Measurements from ENCODE around the gene PRSS1.

Gene PRSS1

DNA sequence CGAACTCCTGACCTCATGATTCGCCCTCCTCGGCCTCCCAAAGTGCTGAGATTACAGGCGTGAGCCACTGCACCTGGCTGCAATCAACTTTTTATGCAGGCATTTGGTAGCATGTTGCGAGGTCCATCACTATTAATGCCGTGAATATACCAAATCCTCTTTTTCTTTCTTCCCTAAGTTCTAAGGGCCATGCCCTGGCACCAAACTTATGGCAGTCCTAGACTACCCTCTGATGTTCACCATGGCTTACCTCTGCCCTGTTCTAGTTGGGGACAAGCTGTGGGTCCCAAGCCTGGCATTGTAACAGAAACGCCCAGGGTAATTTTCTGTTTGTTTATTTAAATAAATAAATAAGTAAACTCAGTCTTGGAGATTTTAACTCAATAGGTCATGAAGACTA, 34.8 kb downstream of the PRSS1 start:
- Histone ChIP-seq H3K4me2 (ENCODE audit: low read length) (no peak overlapping the region), H3K79me2 (ENCODE audit: control insufficient read depth, low read length) (no peaks in the 10 kb centered on the region), H3F3A (ENCODE audit: control insufficient read depth, insufficient read depth) (no peaks in the 10 kb centered on the region), H3K4me1 (ENCODE audit: control insufficient read depth, low read length) (peaks cover 61% of the 10 kb centered on the region), H4K20me1 (ENCODE audit: control insufficient read depth, insufficient read depth, low read depth, low read length) (no peaks in the 10 kb centered on the region), H3K9me2 (replicated peaks; ENCODE audit: control insufficient read depth, low read length) (no peaks in the 10 kb centered on the region), H3K36me3 (ENCODE audit: control insufficient read depth, low read length) (no peaks in the 10 kb centered on the region), H3K9me3 (ENCODE audit: control insufficient read depth, insufficient read depth, low read length) (no peaks in the 10 kb centered on the region), H3K27me3 (ENCODE audit: control insufficient read depth, low read length) (no peaks in the 10 kb centered on the region), H3K27ac (ENCODE audit: low read depth, low read length) (no peak overlapping the region), H3K4me3 (ENCODE audit: low read length) (no peak overlapping the region)
- TF ChIP-seq CTCF (IDR thresholded peaks at IDR 0.05; ENCODE audit: low read depth, low read length, poor library complexity, severe bottlenecking) (no peak), EZH2phosphoT487 (IDR thresholded peaks at IDR 0.05; ENCODE audit: borderline replicate concordance, low read length) (no peak)

GRCh38 chr7:142784716-142785115, 35.4 kb downstream of the PRSS1 start:
- H3K36me3 ChIP-seq (ENCODE audit: control insufficient read depth, low read length), result no peaks in the 10 kb centered on the region
- no peak overlapping the region for H3K4me3 ChIP-seq (ENCODE audit: low read length)
- no peaks in the 10 kb centered on the region for H4K20me1 ChIP-seq (ENCODE audit: control insufficient read depth, insufficient read depth, low read depth, low read length)
- no peak for TF ChIP-seq EZH2phosphoT487 (IDR thresholded peaks at IDR 0.05; ENCODE audit: borderline replicate concordance, low read length)
- TF ChIP-seq CTCF (IDR thresholded peaks at IDR 0.05; ENCODE audit: low read depth, low read length, poor library complexity, severe bottlenecking), result no peak
- H3K9me3 ChIP-seq (ENCODE audit: control insufficient read depth, insufficient read depth, low read length), result no peaks in the 10 kb centered on the region
- no peak overlapping the region for H3K4me2 ChIP-seq (ENCODE audit: low read length)
- H3K4me1 ChIP-seq (ENCODE audit: control insufficient read depth, low read length), result peaks cover 67% of the 10 kb centered on the region
- no peaks in the 10 kb centered on the region for H3F3A ChIP-seq (ENCODE audit: control insufficient read depth, insufficient read depth)
- no peaks in the 10 kb centered on the region for H3K79me2 ChIP-seq (ENCODE audit: control insufficient read depth, low read length)
- no peaks in the 10 kb centered on the region for H3K27me3 ChIP-seq (ENCODE audit: control insufficient read depth, low read length)
- no peaks in the 10 kb centered on the region for H3K9me2 ChIP-seq (replicated peaks; ENCODE audit: control insufficient read depth, low read length)
- no peak overlapping the region for H3K27ac ChIP-seq (ENCODE audit: low read depth, low read length)

DNA sequence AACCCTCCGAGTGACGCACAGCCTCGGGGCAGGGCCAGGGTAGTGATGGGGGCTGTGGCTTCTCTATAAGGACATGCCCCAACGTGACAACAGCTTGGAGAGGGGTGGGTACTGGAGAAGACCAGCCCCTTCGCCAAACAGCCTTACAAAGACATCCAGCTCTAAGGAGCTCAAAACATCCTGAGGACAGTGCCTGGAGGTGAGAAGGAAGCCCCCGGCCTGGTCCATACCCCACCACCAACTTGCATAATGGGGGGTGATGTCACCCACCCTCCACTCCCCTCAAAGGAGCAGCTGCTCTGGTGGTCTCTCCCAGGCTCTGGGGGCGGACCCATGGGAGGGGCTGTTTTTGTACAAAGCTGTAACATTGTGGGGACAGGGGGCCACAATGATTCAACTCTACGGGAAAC, 36.6 kb downstream of the PRSS1 start:
- Histone ChIP-seq H3K4me2 (ENCODE audit: low read length) (no peak overlapping the region), H3K79me2 (ENCODE audit: control insufficient read depth, low read length) (no peaks in the 10 kb centered on the region), H3K4me3 (ENCODE audit: low read length) (no peak overlapping the region), H3K27me3 (ENCODE audit: control insufficient read depth, low read length) (no peaks in the 10 kb centered on the region), H3K4me1 (ENCODE audit: control insufficient read depth, low read length) (peaks cover 79% of the 10 kb centered on the region), H4K20me1 (ENCODE audit: control insufficient read depth, insufficient read depth, low read depth, low read length) (no peaks in the 10 kb centered on the region), H3F3A (ENCODE audit: control insufficient read depth, insufficient read depth) (no peaks in the 10 kb centered on the region), H3K36me3 (ENCODE audit: control insufficient read depth, low read length) (no peaks in the 10 kb centered on the region), H3K9me3 (ENCODE audit: control insufficient read depth, insufficient read depth, low read length) (no peaks in the 10 kb centered on the region), H3K27ac (ENCODE audit: low read depth, low read length) (no peak overlapping the region), H3K9me2 (replicated peaks; ENCODE audit: control insufficient read depth, low read length) (no peaks in the 10 kb centered on the region)
- TF ChIP-seq EZH2phosphoT487 (IDR thresholded peaks at IDR 0.05; ENCODE audit: borderline replicate concordance, low read length) (no peak), CTCF (IDR thresholded peaks at IDR 0.05; ENCODE audit: low read depth, low read length, poor library complexity, severe bottlenecking) (no peak)

Measured in DOHH2 (cell line).